Hematopoietic multipotent progenitor cell treated with erythropoietin and hydrocortisone succinate and interleukin-3 and kit ligand, for 15 days (in vitro differentiated cells): ENCODE results near the gene SHKBP1.
"Not testable (repeated sequence)": the region's sequence is repeated elsewhere in the genome, so short reads cannot be mapped to it uniquely, and the experiment has no call there.

Source experiments
- DNase-seq: peaks from one replicate; pipeline ENCODE4 v3.0.0-alpha.2; 2015; ENCODE audit warnings: low spot score

Gene SHKBP1

DNA sequence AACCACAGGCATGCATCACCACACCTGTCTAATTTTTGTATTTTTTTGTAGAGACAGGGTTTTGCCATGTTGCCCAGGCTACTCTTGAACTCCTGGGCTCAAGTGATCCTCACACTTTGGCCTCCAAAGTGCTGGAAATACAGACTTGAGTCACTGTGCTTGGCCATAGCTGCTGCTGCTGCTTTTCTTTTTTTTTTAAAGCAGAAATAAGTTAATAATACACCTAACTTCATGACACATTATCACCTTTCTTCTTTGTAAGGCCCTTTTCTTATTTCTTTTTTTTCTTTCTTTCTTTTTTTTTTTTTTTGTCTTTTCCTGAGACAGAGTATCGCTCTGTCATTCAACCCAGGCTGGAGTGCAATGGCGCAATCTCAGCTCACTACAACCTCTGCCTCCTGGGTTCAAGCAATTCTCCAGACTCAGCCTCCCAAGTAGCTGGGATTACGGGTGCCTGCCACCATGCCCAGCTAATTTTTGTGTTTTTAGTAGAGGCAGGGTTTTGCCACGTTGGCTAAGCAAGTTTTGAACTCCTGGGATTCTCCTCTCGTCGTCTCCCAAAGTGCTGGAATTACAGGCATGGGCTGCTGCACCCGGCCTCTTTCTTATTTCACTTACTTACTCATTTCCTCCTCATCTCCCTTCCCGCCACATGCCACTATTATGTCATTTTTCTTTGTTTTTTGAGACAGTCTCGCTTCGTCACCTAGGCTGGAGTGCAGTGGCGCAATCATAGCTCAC, 8.7 kb downstream of the SHKBP1 start:
- no peak for DNase-seq

- DNase-seq, result no peak
Observed at GRCh38 chr19:40585982-40586422, 9.3 kb downstream of the SHKBP1 start.

GRCh38 chr19:40586611-40587010, 9.9 kb downstream of the SHKBP1 start:
- no peak for DNase-seq

DNA sequence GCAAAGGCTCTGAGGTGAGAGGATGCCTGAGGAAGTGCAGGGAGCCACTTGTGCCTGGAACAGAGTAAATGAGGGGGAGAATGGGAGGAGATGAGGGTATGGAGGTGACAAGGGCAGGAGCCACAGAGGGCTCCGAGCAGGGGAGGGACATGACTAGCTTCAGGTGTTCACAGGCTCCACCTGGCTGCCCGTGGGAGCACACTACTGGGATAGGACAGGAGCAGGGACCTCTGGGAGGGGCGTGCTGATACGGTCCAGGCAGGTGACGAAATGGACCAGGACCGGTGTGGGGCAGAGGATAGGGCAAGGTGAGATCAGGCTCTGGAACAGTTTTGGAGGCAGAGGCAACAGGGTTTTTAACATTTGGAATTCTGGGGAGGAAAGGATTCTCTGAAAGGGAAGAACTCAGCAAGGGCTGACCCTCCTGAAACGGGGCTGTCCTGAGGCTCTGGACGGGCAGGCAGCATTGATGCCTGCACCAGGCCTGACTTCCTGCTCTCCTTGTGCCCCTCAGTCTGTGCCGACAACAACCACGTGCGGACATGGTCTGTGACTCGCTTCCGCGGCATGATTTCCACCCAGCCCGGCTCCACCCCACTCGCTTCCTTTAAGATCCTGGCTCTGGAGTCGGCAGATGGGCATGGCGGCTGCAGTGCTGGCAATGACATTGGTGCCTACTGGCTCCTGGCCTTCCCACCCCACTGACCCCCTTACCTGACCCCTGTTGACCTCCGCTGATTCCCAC, 11.6 kb downstream of the SHKBP1 start:
- DNase-seq, result no peak

GRCh38 chr19:40588926-40589569, 12.4 kb downstream of the SHKBP1 start:
- DNase-seq, result no peak

DNA sequence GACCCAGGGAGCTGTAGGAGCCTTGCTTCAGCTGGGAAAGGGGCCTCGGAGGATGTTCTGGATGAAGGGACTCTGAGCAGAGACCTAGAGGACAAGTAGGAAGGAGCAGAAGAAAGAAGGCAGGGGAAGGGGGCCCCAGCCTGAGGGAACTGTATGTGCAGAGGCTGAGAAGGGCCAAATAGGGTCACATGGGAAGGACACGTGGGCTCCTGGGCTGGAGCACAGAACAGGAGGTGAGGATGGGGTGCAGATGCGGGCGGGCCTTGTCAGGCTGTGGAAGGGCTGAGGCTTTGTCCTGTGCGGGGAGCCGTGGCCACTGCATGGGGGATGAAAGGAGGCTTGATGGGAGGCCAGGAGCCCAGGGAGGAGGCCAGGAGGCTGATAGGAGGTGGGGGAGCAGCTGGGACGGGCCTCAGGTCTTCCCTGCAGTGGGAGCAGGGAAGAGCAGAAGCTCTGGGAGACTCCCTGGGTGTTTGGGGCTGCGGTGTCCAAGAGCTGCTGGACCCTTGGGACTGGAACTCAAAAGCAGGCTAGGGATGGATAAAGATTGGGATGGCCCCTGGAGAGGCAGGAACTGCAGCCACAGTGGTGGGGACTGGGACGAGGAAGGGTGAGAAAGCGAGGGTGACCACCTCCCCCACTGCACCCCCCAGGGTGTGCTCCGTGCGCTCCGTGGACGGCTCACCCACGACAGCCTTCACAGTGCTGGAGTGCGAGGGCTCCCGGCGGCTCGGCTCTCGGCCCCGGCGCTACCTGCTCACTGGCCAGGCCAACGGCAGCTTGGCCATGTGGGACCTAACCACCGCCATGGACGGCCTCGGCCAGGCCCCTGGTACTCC, 13.1 kb downstream of the SHKBP1 start:
- no peak for DNase-seq

DNA sequence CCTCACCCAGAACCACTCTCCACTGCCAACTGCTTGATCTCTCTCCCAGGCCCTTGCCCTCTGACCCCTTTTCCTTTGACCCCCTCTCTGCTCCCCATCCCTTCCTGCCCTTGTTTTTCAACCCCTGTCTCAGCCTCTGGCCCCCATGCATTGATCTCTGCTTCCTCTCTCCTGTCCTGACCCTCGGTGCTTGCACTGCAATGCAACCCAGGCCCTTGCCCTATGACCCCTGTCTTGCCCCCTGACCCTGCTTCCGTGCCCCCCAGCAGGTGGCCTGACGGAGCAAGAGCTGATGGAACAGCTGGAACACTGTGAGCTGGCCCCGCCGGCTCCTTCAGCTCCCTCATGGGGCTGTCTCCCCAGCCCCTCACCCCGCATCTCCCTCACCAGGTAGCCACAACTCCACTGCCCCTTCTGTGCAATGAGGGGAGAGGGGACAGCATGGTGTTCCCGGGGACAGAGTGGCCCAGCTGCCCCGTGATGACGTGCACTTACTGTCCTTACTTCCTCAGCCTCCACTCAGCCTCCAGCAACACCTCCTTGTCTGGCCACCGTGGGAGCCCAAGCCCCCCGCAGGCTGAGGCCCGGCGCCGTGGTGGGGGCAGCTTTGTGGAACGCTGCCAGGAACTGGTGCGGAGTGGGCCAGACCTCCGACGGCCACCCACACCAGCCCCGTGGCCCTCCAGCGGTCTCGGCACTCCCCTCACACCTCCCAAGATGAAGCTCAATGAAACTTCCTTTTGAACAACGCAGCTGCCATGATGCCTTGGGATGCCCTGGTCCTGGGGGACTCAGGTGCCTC, 14.0 kb downstream of the SHKBP1 start:
- no peak for DNase-seq

GRCh38 chr19:40591724-40592123, 15.1 kb downstream of the SHKBP1 start:
- not testable (repeated sequence) for DNase-seq

- DNase-seq, result no peak
Observed at GRCh38 chr19:40592170-40592569, 15.5 kb downstream of the SHKBP1 start.

DNA sequence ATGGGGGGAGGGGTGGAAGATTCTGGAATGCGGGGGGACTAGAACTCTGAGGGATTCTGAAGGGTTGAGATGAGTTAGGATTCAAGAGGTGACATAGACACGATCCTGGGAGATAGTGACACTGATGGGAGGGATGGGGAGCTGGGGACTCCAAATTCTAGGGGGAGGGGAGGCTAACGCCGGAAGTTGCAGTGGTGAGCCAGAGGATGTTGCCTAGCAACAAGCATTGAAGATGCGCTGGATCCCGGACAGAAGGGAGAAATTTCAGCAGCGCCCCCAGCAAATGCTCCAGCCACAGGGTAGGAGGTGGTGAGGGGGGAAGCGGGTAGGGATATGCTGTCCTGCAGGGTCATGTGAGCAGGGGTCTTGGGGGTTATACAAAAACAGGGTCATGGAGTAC, 17.6 kb downstream of the SHKBP1 start:
- DNase-seq, result no peak

DNA sequence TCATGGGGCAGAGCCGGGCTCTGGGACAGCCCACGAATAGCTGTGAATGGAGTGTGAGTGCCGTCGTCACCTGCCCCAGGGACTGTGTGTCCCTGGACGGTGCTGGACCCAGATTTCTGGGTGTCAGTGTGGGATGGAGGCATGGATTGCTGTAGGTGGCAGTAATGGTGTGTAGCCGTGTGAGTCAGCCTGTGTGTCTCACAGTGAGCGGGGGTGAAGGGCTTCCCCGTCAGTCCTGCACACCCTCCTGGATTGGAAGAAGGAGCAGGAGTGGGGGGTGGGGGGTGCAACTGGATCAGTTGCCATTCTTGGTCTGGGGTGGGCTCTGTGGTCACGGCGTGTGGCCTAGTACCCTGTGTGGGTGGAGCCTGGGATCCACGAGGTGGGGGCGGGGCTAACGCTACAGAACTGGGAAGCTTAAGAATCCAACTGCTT, 18.0 kb downstream of the SHKBP1 start:
- DNase-seq, result no peak

DNA sequence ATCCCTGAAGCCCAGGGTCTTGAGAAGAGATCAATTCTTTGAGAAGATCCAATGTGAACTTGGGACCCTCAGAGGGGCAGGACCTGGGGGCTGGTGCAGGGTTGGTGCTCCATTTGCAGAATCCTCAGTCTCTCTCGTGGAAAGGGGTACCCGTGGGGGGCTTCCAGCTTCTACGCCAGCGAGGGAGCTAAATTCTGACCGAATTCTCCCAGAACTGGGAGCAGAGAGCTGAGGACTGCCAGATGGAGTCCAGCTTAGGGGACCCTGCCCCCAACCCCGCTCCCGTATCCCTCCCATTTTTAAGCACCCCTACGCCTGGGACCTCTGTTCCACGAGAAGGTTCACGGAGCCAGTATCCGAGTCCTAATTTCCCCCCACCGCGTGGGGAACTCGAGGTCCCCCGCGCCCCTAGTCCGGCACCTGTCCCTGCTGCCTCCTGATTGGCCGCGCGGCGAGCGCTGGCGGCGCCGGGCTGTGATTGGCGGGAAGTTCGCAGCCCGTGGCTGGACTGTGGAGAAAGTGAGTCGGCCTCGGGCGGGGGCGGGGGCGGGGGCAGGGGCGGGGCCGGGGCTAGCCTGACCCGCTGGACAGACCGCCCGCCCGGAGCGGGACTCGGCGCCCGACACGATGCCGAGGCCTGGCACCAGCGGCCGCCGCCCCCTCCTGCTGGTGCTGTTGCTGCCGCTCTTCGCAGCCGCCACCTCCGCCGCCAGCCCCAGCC, 20.1 kb downstream of the SHKBP1 start:
- no peak for DNase-seq

GRCh38 chr19:40597329-40597838, 20.7 kb downstream of the SHKBP1 start:
- DNase-seq, result no peak

DNA sequence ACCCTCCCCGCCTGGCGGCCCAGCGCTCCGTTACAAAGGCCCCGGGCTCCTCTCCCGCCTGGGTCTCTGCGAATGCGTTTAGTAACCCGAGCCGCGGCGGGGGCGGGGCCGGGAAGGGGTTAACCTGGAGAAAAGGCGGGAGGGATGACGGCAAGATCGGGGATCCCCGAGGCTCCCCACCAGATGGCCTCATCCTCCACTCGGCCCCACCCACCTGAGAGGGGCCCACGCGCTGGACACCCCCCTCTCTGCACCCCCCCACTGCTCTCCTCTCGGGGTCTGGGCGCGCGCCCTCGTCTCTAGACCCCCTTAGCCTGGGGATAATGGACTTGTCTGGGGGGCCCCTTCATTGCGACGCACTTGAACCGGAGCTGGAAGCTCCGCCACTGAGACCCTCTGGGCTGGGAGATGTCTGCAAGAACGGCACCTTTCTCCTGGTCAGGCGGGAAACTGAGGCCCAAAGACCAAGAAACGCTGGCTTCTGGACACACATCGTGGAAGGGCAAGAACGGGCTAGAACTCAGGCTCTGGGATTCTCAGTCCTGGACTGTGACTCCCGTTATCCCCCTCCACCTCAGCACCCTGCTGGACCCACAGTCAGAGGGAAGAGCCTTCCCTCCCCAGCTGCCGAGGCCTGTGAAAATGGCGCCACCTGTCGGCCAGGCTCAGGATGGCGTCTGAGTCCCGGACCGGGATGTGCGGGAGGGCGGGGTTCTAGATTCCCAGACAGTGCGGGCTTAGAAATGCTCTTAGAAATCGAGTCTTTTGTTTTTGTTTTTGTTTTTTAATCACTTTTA, 21.6 kb downstream of the SHKBP1 start:
- peak; percentile 86 for DNase-seq

DNA sequence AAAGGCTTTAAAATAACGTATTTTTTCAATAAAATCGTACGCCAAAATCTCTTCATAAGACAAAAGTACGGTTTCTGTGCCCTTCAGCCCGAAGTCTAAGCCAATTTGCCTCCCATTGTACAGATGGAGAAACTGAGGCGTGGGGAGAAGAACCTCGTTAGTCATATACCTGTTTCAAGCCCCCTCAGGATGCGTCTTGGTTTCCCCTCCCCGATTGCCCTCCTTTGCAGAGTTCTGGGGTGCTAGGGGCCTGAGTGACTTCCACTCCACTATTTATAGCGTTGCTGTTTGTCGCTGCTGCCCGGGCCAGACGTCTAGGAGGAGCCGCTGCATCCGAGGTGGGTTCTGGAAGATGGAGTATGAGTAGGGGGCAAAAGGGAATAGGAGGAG, 22.2 kb downstream of the SHKBP1 start:
- DNase-seq, result no peak

DNA sequence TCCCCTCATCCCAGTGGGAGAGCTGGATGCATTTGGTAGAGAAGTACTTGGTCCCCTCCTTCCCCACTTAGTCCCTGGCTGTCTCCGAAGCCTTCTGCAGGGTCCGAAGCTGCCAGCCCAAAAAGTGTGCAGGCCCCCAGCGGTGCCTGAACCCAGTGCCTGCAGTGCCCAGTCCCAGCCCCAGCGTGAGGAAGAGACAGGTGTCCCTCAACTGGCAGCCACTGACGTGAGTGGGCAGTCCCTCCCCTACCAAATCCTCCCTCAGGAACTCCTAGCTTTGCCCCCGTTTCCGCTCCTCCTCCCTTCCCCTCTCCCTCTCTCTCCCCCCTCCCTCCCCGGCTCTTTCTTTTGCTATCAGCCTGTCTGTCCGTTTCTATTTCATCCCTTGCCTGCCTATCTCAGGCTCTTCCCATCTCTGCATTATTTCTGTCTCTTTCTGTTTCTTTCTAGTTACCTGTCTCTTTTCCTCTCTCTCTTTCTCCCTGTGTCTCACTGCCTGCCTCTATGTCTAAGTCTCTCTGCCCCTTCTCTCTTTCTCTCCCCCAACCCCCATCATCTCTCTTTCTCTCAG, 22.7 kb downstream of the SHKBP1 start:
- DNase-seq, result no peak

DNA sequence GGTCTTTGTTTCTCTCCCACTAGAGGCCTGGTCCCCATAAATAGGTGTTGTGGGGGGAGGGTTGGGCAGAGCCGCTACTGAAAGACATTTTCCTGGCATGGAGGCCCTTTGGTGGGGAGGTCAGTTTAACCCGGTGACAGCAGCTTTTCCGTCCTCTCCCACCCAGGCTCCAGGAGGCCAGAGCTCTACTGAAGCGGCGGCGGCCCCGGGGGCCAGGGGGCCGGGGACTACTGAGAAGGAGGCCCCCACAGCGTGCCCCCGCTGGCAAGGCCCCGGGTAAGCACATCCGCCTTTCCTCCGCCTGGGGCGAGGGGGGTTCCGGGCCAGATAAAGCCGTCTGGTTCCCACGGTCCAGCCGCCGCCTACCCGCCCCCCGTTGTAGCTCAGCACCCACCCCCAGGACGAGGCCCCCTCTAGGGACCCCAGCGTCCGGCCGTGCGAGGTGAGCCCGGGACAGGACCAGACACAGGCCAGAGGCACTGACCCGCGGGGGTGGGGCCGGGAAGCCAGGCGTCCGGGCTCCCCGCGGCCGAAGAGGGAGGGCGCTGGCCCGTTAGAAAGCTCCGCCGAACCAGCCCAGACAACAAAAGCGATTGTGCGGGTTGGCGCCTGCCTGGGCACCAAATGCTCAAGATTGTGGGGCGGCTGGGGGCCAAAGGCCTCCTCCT, 23.4 kb downstream of the SHKBP1 start:
- no peak for DNase-seq

GRCh38 chr19:40600570-40601133, 24.0 kb downstream of the SHKBP1 start:
- no peak for DNase-seq
